Activated gamma-delta T cell treated with Interleukin-2 at 50 U/mL for 16 hours (primary cell): ENCODE data around the gene PHLDB3.
"Not testable (repeated sequence)": the region's sequence is repeated elsewhere in the genome, so short reads cannot be mapped to it uniquely, and the experiment has no call there.

Experiments
- DNase-seq: peaks from one replicate; pipeline ENCODE4 v3.0.0-alpha.2; 2020

Gene PHLDB3

GRCh38 chr19:43466793-43467192, 37.8 kb downstream of the PHLDB3 start:
- no peak for DNase-seq

GRCh38 chr19:43465468-43466120, 39.0 kb downstream of the PHLDB3 start, which contains the start of gene LYPD3:
Gene LYPD3 (minus strand): TSS chr19:43465608. CDS start chr19:43465571, 37 bp downstream.
- no peak for DNase-seq

GRCh38 chr19:43464134-43464775, 40.3 kb downstream of the PHLDB3 start:
- DNase-seq = no peak

GRCh38 chr19:43463381-43464133, 41.0 kb downstream of the PHLDB3 start:
- DNase-seq = peak; percentile 99

- no peak for DNase-seq
Observed at GRCh38 chr19:43462785-43463380, 41.7 kb downstream of the PHLDB3 start.

GRCh38 chr19:43462383-43462782, 42.2 kb downstream of the PHLDB3 start:
- DNase-seq = no peak

- DNase-seq = no peak
Observed at GRCh38 chr19:43461303-43461702, 43.2 kb downstream of the PHLDB3 start.

- DNase-seq = no peak
Observed at GRCh38 chr19:43460362-43461016, 44.1 kb downstream of the PHLDB3 start.

- no peak for DNase-seq
Observed at GRCh38 chr19:43457809-43458208, 46.7 kb downstream of the PHLDB3 start.

- DNase-seq = no peak
Observed at GRCh38 chr19:43455321-43456113, 49.0 kb downstream of the PHLDB3 start.

- DNase-seq = no peak
Observed at GRCh38 chr19:43454031-43454430, 50.5 kb downstream of the PHLDB3 start.

- DNase-seq = no peak
Observed at GRCh38 chr19:43452582-43452981, 52.0 kb downstream of the PHLDB3 start.

GRCh38 chr19:43450545-43450997, 54.0 kb downstream of the PHLDB3 start:
- no peak for DNase-seq

GRCh38 chr19:43447655-43448054, 56.9 kb downstream of the PHLDB3 start:
- DNase-seq = no peak

- peak; percentile 80 for DNase-seq
Observed at GRCh38 chr19:43446746-43447489, 57.6 kb downstream of the PHLDB3 start.

GRCh38 chr19:43445426-43445825, 59.1 kb downstream of the PHLDB3 start:
- no peak for DNase-seq

GRCh38 chr19:43444531-43445287, 59.8 kb downstream of the PHLDB3 start:
- no peak for DNase-seq

GRCh38 chr19:43444091-43444490, 60.5 kb downstream of the PHLDB3 start:
- DNase-seq = not testable (repeated sequence)

- no peak for DNase-seq
Observed at GRCh38 chr19:43441716-43442115, 62.8 kb downstream of the PHLDB3 start.

- DNase-seq = no peak
Observed at GRCh38 chr19:43439709-43440063, 64.9 kb downstream of the PHLDB3 start.
